ENCODE measurements around the gene CKAP2.
"Not testable (repeated sequence)": the region's sequence is repeated elsewhere in the genome, so short reads cannot be mapped to it uniquely, and the experiment has no call there.

CKAP2 gene

DNA sequence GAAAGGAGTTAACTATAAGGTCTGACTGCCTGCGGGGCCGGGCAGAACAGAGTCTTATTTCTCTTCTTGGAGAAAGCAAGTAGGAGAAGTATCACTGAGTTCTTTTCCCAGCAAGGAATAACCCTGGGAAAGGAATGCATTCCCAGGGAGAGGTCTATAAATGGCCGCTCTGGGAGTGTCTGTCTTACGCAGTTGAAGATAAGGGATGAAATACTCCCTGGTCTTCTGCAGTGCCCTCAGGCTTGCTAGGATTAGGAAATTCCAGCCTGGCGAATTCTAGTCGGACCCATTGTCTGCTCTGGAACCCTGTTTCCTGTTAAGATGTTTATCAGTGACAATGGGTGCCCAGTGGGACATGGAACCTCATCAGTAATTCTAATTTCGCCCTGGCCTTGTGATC lies 47.0 kb downstream of the CKAP2 start:
- not testable (repeated sequence) for H3K9me3 ChIP-seq (ENCODE audit: severe bottlenecking); H3K27ac ChIP-seq; H3K36me3 ChIP-seq; H3K4me3 ChIP-seq (ENCODE audit: low read depth, low read length); DNase-seq; H3K27me3 ChIP-seq (ENCODE audit: insufficient read depth, low read depth, severe bottlenecking)

DNA sequence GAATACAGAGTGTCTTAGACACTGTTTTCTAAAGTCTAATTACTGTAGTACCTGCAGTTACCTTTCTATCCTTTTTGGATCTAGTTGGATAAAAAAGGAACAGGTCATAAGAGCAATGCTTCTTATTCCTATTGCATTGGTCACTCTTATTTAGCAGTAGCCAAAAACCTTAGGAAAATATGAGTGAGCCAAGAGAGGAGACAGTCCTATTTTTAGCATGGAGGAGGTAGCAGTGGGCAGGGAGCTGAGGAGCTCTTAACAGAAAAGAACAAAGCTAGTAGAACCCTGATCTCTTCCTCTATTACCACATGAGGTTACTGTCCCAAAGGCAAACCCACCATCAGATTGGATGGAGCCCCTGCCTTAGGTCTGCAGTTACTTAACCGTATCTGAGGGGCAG lies 50.6 kb downstream of the CKAP2 start:
- not testable (repeated sequence) for H3K9me3 ChIP-seq (ENCODE audit: severe bottlenecking); H3K27ac ChIP-seq; H3K27me3 ChIP-seq (ENCODE audit: insufficient read depth, low read depth, severe bottlenecking); DNase-seq; H3K36me3 ChIP-seq; H3K4me3 ChIP-seq (ENCODE audit: low read depth, low read length)

DNA sequence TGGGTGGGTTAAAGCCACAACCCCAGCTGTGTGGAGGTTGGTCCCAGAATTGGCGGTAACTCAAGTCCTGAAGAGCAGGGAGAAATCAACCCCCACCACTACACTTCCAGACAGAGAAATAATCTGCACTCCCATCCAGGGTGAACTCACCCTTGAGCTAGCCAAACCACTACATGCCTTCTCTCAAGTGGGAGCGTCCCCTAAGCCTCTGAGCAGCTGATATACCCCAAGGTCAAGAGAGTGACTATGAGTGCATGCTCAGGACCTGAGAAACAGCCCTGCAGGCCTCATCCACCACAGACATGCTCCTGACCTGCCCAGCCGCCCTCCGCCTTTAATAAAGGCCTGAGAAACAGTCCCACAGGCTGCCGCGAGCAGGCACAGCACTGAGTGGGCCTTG lies 54.3 kb downstream of the CKAP2 start:
- H3K27ac ChIP-seq; H3K36me3 ChIP-seq; DNase-seq; H3K4me3 ChIP-seq (ENCODE audit: low read depth, low read length); H3K9me3 ChIP-seq (ENCODE audit: severe bottlenecking); H3K27me3 ChIP-seq (ENCODE audit: insufficient read depth, low read depth, severe bottlenecking): not testable (repeated sequence)

DNA sequence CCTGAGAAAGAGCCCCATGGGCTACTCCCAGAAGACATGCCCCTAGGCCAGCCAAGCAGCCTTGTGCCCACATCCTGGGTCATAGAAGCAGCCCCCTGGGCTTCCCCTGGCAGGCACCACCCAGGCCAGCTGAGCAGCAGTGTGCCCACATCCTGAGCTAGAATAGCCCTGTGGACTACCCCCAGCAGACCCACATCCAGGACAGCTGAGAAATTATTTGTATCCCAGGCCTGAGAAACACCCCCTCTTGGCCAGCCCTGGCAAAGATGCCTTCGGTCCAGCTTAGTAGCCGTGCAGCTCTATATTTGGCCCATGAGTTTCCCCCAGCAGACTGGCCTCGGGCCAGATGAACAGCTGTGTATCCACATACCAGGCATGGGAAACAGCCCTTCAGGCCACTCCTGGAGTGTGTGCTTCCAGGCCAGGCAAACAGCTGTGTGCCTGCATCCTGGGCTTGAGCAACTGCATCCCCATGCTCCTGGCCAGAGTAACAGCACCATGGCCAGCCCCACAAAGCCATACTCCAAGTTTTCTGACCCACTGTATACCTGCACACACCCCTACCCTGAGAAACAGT lies 55.0 kb downstream of the CKAP2 start:
- H3K9me3 ChIP-seq (ENCODE audit: severe bottlenecking); H3K27me3 ChIP-seq (ENCODE audit: insufficient read depth, low read depth, severe bottlenecking); H3K27ac ChIP-seq; H3K36me3 ChIP-seq; DNase-seq; H3K4me3 ChIP-seq (ENCODE audit: low read depth, low read length): not testable (repeated sequence)

DNA sequence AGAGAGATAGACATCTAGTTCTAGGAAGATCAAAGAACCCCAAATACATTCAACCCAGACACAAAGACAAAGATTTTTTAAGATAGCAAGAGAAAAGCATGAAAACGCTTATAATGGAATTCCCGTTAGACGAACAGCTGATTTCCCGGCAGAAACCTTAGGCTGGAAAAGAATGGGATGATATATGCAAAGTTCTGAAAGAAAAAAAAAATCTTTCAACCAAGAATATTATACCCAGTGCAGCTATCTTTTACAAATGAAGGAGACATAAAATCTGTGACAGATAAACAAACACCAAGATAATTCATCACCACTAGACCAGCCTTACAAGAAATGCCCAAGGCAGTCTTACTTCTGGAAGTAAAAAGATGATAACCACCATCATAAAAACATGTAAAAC lies 56.3 kb downstream of the CKAP2 start:
- not testable (repeated sequence) for H3K36me3 ChIP-seq; H3K9me3 ChIP-seq (ENCODE audit: severe bottlenecking); DNase-seq; H3K27ac ChIP-seq; H3K27me3 ChIP-seq (ENCODE audit: insufficient read depth, low read depth, severe bottlenecking); H3K4me3 ChIP-seq (ENCODE audit: low read depth, low read length)

DNA sequence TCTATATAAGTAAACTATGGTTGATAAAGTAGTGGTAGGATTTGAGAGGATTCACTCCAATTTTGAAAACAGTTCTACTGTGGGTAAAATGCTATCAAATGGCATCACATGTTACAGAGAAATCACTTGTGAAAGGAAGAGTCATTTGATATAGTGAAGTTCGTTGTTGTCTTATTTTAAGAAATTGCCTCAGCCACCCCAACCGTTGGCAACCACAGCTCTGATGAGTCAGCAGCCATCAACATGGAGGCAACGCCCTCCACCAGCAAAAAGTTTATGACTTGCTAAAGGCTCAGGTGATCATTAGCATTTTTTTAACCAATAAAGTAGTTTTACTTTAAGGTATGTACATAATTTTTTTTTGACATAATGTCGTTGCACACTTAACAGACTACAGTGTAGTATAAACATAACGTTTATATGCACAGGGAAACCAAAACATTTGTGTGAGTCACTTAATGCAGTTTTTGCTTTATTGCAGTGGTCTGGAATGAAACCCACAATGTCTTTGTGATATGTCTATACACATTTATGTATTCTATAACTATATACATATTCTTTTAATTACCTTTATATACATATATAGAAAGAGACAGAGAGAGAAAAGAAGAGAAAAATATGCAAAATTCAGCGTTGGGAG lies 58.8 kb downstream of the CKAP2 start:
- not testable (repeated sequence) for H3K9me3 ChIP-seq (ENCODE audit: severe bottlenecking); DNase-seq; H3K27ac ChIP-seq; H3K36me3 ChIP-seq; H3K4me3 ChIP-seq (ENCODE audit: low read depth, low read length); H3K27me3 ChIP-seq (ENCODE audit: insufficient read depth, low read depth, severe bottlenecking)

DNA sequence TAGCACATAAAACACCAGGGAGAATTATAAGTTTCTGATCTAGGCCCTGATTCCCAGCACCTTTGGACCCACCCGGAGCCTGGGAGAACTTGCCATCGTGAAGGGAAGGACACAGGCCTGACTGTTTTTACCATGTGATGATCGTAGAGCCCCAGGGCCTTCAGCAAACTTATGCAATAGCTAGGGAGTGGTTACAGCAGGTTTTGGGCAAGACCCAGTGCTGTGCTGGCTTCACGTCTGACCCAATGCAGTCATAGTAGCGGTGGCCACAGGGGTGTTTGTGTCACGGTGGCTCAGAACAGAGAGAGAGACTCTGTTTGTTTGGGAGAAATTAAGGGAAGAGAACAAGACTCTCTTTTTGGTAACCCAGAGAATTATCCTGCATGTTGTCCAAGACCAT lies 68.0 kb downstream of the CKAP2 start:
- not testable (repeated sequence) for H3K4me3 ChIP-seq (ENCODE audit: low read depth, low read length); DNase-seq; H3K27ac ChIP-seq; H3K27me3 ChIP-seq (ENCODE audit: insufficient read depth, low read depth, severe bottlenecking); H3K9me3 ChIP-seq (ENCODE audit: severe bottlenecking); H3K36me3 ChIP-seq
